HepG2 (cell line): Measurements from ENCODE around the gene ITGB5. TPM values are rescaled to one million over a fixed set of nuclear protein-coding genes. Genes with fewer than 3 reads are reported as not detected.
A peak's percentile ranks its signal among the peaks of the same experiment; 100 is the strongest.

ENCODE experiments used
- JUND ChIP-seq: sonication (generic); formaldehyde crosslinking; IDR thresholded peaks from 2 replicates; pipeline ENCODE4 v1.8.0; 2022; ENCODE audit warnings: mild to moderate bottlenecking, missing genetic modification reagents
- KDM2A ChIP-seq: sonication (generic); formaldehyde crosslinking; IDR thresholded peaks from 2 replicates; pipeline ENCODE4 v1.4.0; 2020; ENCODE audit warnings: low read depth, missing genetic modification reagents, borderline replicate concordance
- KDM5B ChIP-seq: sonication (generic); formaldehyde crosslinking; IDR thresholded peaks from 2 replicates; pipeline ENCODE4 v1.4.0; 2020; ENCODE audit warnings: missing genetic modification reagents, mild to moderate bottlenecking, borderline replicate concordance
- NFYC ChIP-seq: IDR thresholded peaks from 2 replicates; pipeline ENCODE4 v1.6.1; 2016; ENCODE audit warnings: missing genetic modification reagents, missing compliant biosample characterization
- NR2F1 ChIP-seq, 2 experiments: fragments of 450-650 bp in 1 of 2; formaldehyde crosslinking in 1 of 2; IDR thresholded peaks; 2 replicates each; pipeline versions ENCODE4 v1.5.0 to v1.6.1; 2016 to 2020; ENCODE audit warnings: mild to moderate bottlenecking in 1 of 2, missing compliant biosample characterization in 1 of 2, missing genetic modification reagents in 1 of 2, moderate library complexity in 1 of 2
- NRL ChIP-seq: sonication (generic); formaldehyde crosslinking; IDR thresholded peaks from 2 replicates; pipeline ENCODE4 v1.5.0; 2020; ENCODE audit warnings: missing genetic modification reagents, mild to moderate bottlenecking, moderate library complexity, borderline replicate concordance
- RARA ChIP-seq: IDR thresholded peaks from 2 replicates; pipeline ENCODE4 v1.6.1; 2016; ENCODE audit warnings: missing genetic modification reagents, missing compliant biosample characterization
- TCF12 ChIP-seq, 2 experiments: fragments of 450-650 bp in 1 of 2; sonication (generic) in 1 of 2; formaldehyde crosslinking in 1 of 2; IDR thresholded peaks; 2 replicates each; pipeline versions ENCODE4 v1.6.1 to v1.8.0; 2017 to 2022; ENCODE audit warnings: antibody characterized with exemption in 1 of 2, mild to moderate bottlenecking in 1 of 2, missing genetic modification reagents in 1 of 2, moderate library complexity in 1 of 2
- THAP9 ChIP-seq: sonication (generic); formaldehyde crosslinking; IDR thresholded peaks from 2 replicates; pipeline ENCODE4; 2020; ENCODE audit warnings: missing genetic modification reagents, mild to moderate bottlenecking, borderline replicate concordance
- ZEB1 ChIP-seq: IDR thresholded peaks from 2 replicates; pipeline ENCODE4 v1.6.1; 2012; ENCODE audit warnings: mild to moderate bottlenecking, low read depth, inconsistent platforms; ENCODE audit not compliant: insufficient replicate concordance
- ZMYM3 ChIP-seq: sonication (generic); formaldehyde crosslinking; IDR thresholded peaks from 2 replicates; pipeline ENCODE4 v1.5.1; 2020; ENCODE audit warnings: mild to moderate bottlenecking, missing genetic modification reagents
- ZNF232 ChIP-seq: sonication (generic); formaldehyde crosslinking; IDR thresholded peaks from 2 replicates; pipeline ENCODE4 v1.4.0; 2020; ENCODE audit warnings: missing genetic modification reagents, borderline replicate concordance
- ZNF337 ChIP-seq: sonication (generic); formaldehyde crosslinking; IDR thresholded peaks from 2 replicates; pipeline ENCODE4 v1.5.1; 2020; ENCODE audit warnings: missing genetic modification reagents, low read depth, mild to moderate bottlenecking, borderline replicate concordance
- ZNF564 ChIP-seq: sonication (generic); formaldehyde crosslinking; IDR thresholded peaks from 2 replicates; pipeline ENCODE4 v1.8.1; 2023; ENCODE audit warnings: mild to moderate bottlenecking, missing genetic modification reagents
- ZNF747 ChIP-seq: sonication (generic); formaldehyde crosslinking; IDR thresholded peaks from 2 replicates; pipeline ENCODE4 v1.8.1; 2023; ENCODE audit warnings: missing genetic modification reagents, mild to moderate bottlenecking, borderline replicate concordance
- polyA plus RNA-seq, 8 experiments: library from polyadenylated mRNA; depleted of rRNA in 3 of 8; stranded (reverse) in 7 of 8; unstranded in 1 of 8; fragments of >200 nt; fragmentation: Illumina TruSeq in 4 of 8; extraction: Trizol in 4 of 8; gene quantifications; 2 replicates each; pipeline versions ENCODE4 v1.2.1 to v1.2.3, GENCODE V29; 2011 to 2016; ENCODE audit warnings: low read depth in 4 of 8, missing spikeins in 1 of 8, mixed read lengths in 1 of 8; ENCODE audit not compliant: insufficient read depth in 1 of 8
- total RNA-seq, 5 experiments: library from RNA; depleted of rRNA; stranded (reverse); fragments of >200 nt; fragmentation: Illumina TruSeq; extraction: Trizol; gene quantifications; 2 replicates each; pipeline ENCODE4 v1.2.3, GENCODE V29; 2016; ENCODE audit warnings: low read depth in 1 of 5
- TF ChIP-seq, protein P1 (sequence below): sonication (generic); formaldehyde crosslinking; IDR thresholded peaks from 2 replicates; pipeline ENCODE4 v1.5.0; 2020; ENCODE audit warnings: missing genetic modification reagents
- TF ChIP-seq, protein P2 (sequence below): sonication (generic); formaldehyde crosslinking; IDR thresholded peaks from 2 replicates; pipeline ENCODE4 v1.4.0; 2020; ENCODE audit warnings: missing genetic modification reagents
- TF ChIP-seq, protein P3 (sequence below): sonication (generic); formaldehyde crosslinking; IDR thresholded peaks from 2 replicates; pipeline ENCODE4 v1.5.1; 2020; ENCODE audit warnings: missing genetic modification reagents, mild to moderate bottlenecking, borderline replicate concordance

Gene ITGB5
- total and polyA plus RNA-seq, 2 of the 13 experiments (the other 11 are each of a cell fraction or from before 2014, with no cell fraction given): 74.1 to 343 TPM

DNA sequence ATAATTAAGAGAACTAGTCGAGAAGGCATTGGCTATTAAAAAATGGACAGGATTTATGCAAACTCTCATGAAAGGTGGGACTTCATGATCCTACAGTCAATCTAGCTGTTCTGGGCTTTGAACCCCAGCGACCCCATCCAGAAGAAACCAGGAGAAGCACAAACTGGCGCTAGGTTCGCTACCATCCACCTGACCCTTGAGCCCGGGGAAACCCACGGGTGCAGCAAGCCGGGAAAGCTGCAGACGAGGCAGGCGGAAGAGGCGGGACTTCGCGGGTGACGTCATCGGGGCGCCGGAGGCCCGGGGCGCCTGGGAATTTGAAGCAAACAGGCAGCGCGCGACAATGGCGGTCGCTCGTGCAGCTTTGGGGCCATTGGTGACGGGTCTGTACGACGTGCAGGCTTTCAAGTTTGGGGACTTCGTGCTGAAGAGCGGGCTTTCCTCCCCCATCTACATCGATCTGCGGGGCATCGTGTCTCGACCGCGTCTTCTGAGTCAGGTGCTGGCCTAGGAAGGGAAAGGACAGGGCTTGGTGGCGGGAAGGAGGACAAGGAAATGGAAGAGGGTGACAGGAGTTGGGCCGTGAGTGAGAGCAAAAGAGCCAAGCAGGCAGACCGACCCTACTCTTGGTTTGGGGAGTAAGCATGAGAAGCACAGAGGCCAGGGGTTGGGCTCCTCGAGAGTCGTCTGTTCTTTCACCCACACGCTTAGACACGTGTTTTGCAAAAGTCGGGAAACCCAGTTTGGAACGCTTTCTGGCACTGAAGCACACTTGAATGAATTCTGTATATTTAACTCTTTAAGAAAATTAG lies 156.8 kb downstream of the ITGB5 start, which contains the start of gene UMPS (continued):
- TF ChIP-seq, protein P1, sequence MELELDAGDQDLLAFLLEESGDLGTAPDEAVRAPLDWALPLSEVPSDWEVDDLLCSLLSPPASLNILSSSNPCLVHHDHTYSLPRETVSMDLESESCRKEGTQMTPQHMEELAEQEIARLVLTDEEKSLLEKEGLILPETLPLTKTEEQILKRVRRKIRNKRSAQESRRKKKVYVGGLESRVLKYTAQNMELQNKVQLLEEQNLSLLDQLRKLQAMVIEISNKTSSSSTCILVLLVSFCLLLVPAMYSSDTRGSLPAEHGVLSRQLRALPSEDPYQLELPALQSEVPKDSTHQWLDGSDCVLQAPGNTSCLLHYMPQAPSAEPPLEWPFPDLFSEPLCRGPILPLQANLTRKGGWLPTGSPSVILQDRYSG (CRISPR knock-in tag): no peak
- TF ChIP-seq ZNF337 (CRISPR knock-in tag) (0 out of 2 replicates have a peak, but pooled peaks have one; percentile 52), ZNF564 (peak; percentile 80; the same call in 1 of the 2 replicates), NR2F1 (CRISPR knock-in tag; IDR thresholded peaks at IDR 0.05) (no peak), NRL (CRISPR knock-in tag) (peak; percentile 88), ZNF747 (CRISPR knock-in tag) (peak; percentile 81; the same call in 1 of the 2 replicates), TCF12 (IDR thresholded peaks at IDR 0.05) (no peak), TCF12 (CRISPR knock-in tag; IDR thresholded peaks at IDR 0.05) (0 out of 2 replicates have a peak, but pooled peaks have one; percentile 12), THAP9 (peak; percentile 99), ZMYM3 (peak; percentile 22; the same call in 1 of the 2 replicates), ZEB1 (no peak), KDM2A (peak; percentile 91), RARA (CRISPR knock-in tag) (peak; percentile 62), KDM5B (CRISPR knock-in tag) (peak; percentile 67; the same call in 1 of the 2 replicates), ZNF232 (CRISPR knock-in tag) (0 out of 2 replicates have a peak, but pooled peaks have one; percentile 59), JUND (CRISPR knock-in tag) (peak; percentile 43; the same call in 1 of the 2 replicates), NFYC (CRISPR knock-in tag) (no peak)
- TF ChIP-seq, protein P2, sequence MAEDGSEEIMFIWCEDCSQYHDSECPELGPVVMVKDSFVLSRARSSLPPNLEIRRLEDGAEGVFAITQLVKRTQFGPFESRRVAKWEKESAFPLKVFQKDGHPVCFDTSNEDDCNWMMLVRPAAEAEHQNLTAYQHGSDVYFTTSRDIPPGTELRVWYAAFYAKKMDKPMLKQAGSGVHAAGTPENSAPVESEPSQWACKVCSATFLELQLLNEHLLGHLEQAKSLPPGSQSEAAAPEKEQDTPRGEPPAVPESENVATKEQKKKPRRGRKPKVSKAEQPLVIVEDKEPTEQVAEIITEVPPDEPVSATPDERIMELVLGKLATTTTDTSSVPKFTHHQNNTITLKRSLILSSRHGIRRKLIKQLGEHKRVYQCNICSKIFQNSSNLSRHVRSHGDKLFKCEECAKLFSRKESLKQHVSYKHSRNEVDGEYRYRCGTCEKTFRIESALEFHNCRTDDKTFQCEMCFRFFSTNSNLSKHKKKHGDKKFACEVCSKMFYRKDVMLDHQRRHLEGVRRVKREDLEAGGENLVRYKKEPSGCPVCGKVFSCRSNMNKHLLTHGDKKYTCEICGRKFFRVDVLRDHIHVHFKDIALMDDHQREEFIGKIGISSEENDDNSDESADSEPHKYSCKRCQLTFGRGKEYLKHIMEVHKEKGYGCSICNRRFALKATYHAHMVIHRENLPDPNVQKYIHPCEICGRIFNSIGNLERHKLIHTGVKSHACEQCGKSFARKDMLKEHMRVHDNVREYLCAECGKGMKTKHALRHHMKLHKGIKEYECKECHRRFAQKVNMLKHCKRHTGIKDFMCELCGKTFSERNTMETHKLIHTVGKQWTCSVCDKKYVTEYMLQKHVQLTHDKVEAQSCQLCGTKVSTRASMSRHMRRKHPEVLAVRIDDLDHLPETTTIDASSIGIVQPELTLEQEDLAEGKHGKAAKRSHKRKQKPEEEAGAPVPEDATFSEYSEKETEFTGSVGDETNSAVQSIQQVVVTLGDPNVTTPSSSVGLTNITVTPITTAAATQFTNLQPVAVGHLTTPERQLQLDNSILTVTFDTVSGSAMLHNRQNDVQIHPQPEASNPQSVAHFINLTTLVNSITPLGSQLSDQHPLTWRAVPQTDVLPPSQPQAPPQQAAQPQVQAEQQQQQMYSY (CRISPR knock-in tag): no peak; the same call in 1 of the 2 replicates
- TF ChIP-seq, protein P3, sequence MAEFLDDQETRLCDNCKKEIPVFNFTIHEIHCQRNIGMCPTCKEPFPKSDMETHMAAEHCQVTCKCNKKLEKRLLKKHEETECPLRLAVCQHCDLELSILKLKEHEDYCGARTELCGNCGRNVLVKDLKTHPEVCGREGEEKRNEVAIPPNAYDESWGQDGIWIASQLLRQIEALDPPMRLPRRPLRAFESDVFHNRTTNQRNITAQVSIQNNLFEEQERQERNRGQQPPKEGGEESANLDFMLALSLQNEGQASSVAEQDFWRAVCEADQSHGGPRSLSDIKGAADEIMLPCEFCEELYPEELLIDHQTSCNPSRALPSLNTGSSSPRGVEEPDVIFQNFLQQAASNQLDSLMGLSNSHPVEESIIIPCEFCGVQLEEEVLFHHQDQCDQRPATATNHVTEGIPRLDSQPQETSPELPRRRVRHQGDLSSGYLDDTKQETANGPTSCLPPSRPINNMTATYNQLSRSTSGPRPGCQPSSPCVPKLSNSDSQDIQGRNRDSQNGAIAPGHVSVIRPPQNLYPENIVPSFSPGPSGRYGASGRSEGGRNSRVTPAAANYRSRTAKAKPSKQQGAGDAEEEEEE: no peak
